ENCODE results near the gene LAMA3. TPM values are rescaled to one million over a fixed set of nuclear protein-coding genes. Genes with fewer than 3 reads are reported as not detected.

Gene LAMA3
- total and polyA plus RNA-seq, 2 of the 13 experiments (the other 11 are each of a cell fraction or from before 2014, with no cell fraction given), result 0.45 to 2.2 TPM

DNA sequence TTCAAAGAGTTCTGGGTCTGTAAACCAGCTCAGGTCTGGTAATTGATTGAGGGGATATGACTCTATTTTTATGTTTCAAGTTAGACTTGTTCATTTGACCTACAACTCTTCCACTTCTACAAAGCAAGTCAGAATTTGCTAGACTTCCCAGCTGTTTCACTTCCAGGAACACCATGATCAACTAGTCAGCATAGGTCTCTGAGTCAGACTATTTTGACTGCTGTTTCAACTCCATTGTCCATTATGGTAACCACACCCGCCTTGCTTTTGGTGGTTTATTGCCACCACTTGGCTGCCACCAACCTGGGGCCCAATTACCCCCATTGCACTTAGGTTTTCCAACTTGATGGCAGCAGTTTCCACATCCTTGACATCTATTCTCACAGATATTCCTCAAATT is 116.6 kb downstream of the LAMA3 start:
- Histone ChIP-seq H3K9ac (ENCODE audit: insufficient read depth, low read depth, low read length) (no peak overlapping the region), H4K20me1 (ENCODE audit: insufficient read depth, low read length) (no peaks in the 10 kb centered on the region), H3K27ac (ENCODE audit: extremely low read length, insufficient read depth, low read length) (no peak overlapping the region), H3K27me3 (ENCODE audit: control insufficient read depth in 1 of 2, insufficient read depth in 2 of 2, low read length in 2 of 2) (no peaks in the 10 kb centered on the region), H2AFZ (ENCODE audit: low read length) (no peak overlapping the region), H3K36me3 (replicated peaks in 1 of 2; ENCODE audit: control insufficient read depth in 1 of 2, insufficient read depth in 2 of 2, low read length in 2 of 2) (no peaks in the 10 kb centered on the region), H3K79me2 (ENCODE audit: insufficient read depth, low read length) (no peaks in the 10 kb centered on the region), H3K4me3 (replicated peaks in 1 of 3; ENCODE audit: insufficient read depth in 1 of 3, low read depth in 2 of 3, low read length in 3 of 3) (no peak overlapping the region), H3K9me3 (ENCODE audit: low read length) (no peaks in the 10 kb centered on the region), H3K4me2 (ENCODE audit: low read depth, low read length) (no peak overlapping the region), H3K4me1 (ENCODE audit: insufficient read depth, low read length) (no peaks in the 10 kb centered on the region)
- ChIA-PET POLR2A (no interaction called here), CTCF (ENCODE audit: low intra/inter-chr PET ratio, low total read pairs) (no interaction called here)
- no peak for FAIRE-seq
- ATAC-seq, result no peak
- intact Hi-C loops (cut with micrococcal nuclease; ENCODE audit: unreplicated experiment) (no loop called here), in situ Hi-C loops (cut with HindIII; ENCODE audit: extremely low pct_ligation_motif_present, low pct_unique_long_range_greater_than_20kb) (no loop called here)
- WGBS (ENCODE audit: low lambda C conversion rate), result 21% methylated on average over 1 of the region's 1 CpG
- no peak for DNase-seq (ENCODE audit: low spot score)
- TF ChIP-seq MEIS2 (CRISPR knock-in tag; IDR thresholded peaks at IDR 0.05), result no peak
- TF ChIP-seq NFKBIZ (CRISPR knock-in tag; IDR thresholded peaks at IDR 0.05), result no peak
- no TSS peak for BruUV-seq (replicated peaks)

DNA sequence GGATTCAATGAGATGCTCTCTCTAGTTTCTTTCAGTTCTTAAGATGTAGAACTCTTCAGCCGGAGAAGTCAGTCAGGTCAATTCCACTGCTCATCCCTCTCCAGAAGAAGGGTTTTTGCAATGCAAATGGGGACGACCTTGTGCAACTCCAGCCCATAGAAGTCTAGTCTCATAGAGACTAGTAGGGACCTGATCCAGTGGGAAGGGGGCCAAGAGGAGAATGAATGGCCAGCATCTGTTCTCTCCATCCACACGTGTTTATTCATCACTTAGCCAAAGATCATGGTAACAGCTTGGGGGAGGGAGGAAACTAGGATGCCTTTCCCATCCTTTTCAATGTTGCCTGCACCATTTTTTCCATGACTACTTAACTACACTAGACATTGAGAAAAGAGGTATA is 120.2 kb downstream of the LAMA3 start:
- Histone ChIP-seq H3K27ac (ENCODE audit: extremely low read length, insufficient read depth, low read length) (no peak overlapping the region), H2AFZ (ENCODE audit: low read length) (no peak overlapping the region), H4K20me1 (ENCODE audit: insufficient read depth, low read length) (no peaks in the 10 kb centered on the region), H3K9me3 (ENCODE audit: low read length) (no peaks in the 10 kb centered on the region), H3K4me1 (ENCODE audit: insufficient read depth, low read length) (no peaks in the 10 kb centered on the region), H3K9ac (ENCODE audit: insufficient read depth, low read depth, low read length) (no peak overlapping the region), H3K4me3 (replicated peaks in 1 of 3; ENCODE audit: insufficient read depth in 1 of 3, low read depth in 2 of 3, low read length in 3 of 3) (no peak overlapping the region), H3K4me2 (ENCODE audit: low read depth, low read length) (no peak overlapping the region), H3K79me2 (ENCODE audit: insufficient read depth, low read length) (no peaks in the 10 kb centered on the region), H3K27me3 (ENCODE audit: control insufficient read depth in 1 of 2, insufficient read depth in 2 of 2, low read length in 2 of 2) (peaks cover 0 to 5% of the 10 kb centered on the region in 2 experiments; a peak in 2 of 5 replicates), H3K36me3 (replicated peaks in 1 of 2; ENCODE audit: control insufficient read depth in 1 of 2, insufficient read depth in 2 of 2, low read length in 2 of 2) (no peaks in the 10 kb centered on the region)
- DNase-seq (ENCODE audit: low spot score), result no peak
- POLR2A ChIA-PET, result no interaction called here
- CTCF ChIA-PET (ENCODE audit: low intra/inter-chr PET ratio, low total read pairs), result no interaction called here
- 31% methylated on average over 3 of the region's 3 CpGs for WGBS (ENCODE audit: low lambda C conversion rate)
- no TSS peak for BruUV-seq (replicated peaks)
- ATAC-seq, result no peak
- intact Hi-C loops (cut with micrococcal nuclease; ENCODE audit: unreplicated experiment) (no loop called here), in situ Hi-C loops (cut with HindIII; ENCODE audit: extremely low pct_ligation_motif_present, low pct_unique_long_range_greater_than_20kb) (no loop called here)
- FAIRE-seq, result no peak
- TF ChIP-seq RBFOX2 (IDR thresholded peaks at IDR 0.05; ENCODE audit: low read depth, low read length) (no peak), ZNF678 (CRISPR knock-in tag; IDR thresholded peaks at IDR 0.05) (no peak), NFYC (CRISPR knock-in tag; IDR thresholded peaks at IDR 0.05) (no peak), PAX8 (CRISPR knock-in tag; IDR thresholded peaks at IDR 0.05; ENCODE audit: borderline replicate concordance) (no peak)
- TF ChIP-seq, protein P1, sequence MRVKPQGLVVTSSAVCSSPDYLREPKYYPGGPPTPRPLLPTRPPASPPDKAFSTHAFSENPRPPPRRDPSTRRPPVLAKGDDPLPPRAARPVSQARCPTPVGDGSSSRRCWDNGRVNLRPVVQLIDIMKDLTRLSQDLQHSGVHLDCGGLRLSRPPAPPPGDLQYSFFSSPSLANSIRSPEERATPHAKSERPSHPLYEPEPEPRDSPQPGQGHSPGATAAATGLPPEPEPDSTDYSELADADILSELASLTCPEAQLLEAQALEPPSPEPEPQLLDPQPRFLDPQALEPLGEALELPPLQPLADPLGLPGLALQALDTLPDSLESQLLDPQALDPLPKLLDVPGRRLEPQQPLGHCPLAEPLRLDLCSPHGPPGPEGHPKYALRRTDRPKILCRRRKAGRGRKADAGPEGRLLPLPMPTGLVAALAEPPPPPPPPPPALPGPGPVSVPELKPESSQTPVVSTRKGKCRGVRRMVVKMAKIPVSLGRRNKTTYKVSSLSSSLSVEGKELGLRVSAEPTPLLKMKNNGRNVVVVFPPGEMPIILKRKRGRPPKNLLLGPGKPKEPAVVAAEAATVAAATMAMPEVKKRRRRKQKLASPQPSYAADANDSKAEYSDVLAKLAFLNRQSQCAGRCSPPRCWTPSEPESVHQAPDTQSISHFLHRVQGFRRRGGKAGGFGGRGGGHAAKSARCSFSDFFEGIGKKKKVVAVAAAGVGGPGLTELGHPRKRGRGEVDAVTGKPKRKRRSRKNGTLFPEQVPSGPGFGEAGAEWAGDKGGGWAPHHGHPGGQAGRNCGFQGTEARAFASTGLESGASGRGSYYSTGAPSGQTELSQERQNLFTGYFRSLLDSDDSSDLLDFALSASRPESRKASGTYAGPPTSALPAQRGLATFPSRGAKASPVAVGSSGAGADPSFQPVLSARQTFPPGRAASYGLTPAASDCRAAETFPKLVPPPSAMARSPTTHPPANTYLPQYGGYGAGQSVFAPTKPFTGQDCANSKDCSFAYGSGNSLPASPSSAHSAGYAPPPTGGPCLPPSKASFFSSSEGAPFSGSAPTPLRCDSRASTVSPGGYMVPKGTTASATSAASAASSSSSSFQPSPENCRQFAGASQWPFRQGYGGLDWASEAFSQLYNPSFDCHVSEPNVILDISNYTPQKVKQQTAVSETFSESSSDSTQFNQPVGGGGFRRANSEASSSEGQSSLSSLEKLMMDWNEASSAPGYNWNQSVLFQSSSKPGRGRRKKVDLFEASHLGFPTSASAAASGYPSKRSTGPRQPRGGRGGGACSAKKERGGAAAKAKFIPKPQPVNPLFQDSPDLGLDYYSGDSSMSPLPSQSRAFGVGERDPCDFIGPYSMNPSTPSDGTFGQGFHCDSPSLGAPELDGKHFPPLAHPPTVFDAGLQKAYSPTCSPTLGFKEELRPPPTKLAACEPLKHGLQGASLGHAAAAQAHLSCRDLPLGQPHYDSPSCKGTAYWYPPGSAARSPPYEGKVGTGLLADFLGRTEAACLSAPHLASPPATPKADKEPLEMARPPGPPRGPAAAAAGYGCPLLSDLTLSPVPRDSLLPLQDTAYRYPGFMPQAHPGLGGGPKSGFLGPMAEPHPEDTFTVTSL (CRISPR knock-in tag; IDR thresholded peaks at IDR 0.05; ENCODE audit: borderline replicate concordance), result no peak
- TF ChIP-seq, protein P2, sequence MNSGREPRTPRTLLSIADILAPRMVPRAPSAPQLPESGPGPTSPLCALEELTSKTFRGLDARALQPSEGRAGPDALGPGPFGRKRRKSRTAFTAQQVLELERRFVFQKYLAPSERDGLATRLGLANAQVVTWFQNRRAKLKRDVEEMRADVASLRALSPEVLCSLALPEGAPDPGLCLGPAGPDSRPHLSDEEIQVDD (CRISPR knock-in tag; IDR thresholded peaks at IDR 0.05; ENCODE audit: borderline replicate concordance), result no peak
- TF ChIP-seq, protein P3, sequence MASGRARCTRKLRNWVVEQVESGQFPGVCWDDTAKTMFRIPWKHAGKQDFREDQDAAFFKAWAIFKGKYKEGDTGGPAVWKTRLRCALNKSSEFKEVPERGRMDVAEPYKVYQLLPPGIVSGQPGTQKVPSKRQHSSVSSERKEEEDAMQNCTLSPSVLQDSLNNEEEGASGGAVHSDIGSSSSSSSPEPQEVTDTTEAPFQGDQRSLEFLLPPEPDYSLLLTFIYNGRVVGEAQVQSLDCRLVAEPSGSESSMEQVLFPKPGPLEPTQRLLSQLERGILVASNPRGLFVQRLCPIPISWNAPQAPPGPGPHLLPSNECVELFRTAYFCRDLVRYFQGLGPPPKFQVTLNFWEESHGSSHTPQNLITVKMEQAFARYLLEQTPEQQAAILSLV (CRISPR knock-in tag; IDR thresholded peaks at IDR 0.05; ENCODE audit: borderline replicate concordance), result no peak
- TF ChIP-seq, protein P4, sequence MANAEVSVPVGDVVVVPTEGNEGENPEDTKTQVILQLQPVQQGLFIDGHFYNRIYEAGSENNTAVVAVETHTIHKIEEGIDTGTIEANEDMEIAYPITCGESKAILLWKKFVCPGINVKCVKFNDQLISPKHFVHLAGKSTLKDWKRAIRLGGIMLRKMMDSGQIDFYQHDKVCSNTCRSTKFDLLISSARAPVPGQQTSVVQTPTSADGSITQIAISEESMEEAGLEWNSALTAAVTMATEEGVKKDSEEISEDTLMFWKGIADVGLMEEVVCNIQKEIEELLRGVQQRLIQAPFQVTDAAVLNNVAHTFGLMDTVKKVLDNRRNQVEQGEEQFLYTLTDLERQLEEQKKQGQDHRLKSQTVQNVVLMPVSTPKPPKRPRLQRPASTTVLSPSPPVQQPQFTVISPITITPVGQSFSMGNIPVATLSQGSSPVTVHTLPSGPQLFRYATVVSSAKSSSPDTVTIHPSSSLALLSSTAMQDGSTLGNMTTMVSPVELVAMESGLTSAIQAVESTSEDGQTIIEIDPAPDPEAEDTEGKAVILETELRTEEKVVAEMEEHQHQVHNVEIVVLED (CRISPR knock-in tag; IDR thresholded peaks at IDR 0.05; ENCODE audit: borderline replicate concordance), result no peak
